ENCODE data around the gene ARMC6.

DNA sequence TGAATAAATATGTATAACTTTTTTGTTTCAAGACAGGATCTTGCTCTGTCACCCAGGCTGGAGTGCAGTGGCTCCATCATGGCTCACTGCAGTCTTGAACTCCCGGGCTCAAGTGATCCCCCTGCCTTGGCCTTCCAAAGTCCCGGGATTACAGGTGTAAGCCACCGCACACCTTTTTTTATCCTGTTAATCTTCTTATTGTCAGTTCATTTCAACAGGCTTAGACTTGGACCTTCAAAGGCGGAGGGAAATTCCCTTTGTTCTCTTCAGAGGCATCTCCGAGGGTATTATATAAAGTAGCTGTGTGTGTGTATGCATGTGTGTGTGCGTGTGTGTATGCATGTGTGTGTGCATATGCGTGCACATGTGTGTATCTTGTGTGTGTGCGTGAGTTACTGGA, 35.1 kb upstream of the ARMC6 start:
- TF ChIP-seq, protein P1, sequence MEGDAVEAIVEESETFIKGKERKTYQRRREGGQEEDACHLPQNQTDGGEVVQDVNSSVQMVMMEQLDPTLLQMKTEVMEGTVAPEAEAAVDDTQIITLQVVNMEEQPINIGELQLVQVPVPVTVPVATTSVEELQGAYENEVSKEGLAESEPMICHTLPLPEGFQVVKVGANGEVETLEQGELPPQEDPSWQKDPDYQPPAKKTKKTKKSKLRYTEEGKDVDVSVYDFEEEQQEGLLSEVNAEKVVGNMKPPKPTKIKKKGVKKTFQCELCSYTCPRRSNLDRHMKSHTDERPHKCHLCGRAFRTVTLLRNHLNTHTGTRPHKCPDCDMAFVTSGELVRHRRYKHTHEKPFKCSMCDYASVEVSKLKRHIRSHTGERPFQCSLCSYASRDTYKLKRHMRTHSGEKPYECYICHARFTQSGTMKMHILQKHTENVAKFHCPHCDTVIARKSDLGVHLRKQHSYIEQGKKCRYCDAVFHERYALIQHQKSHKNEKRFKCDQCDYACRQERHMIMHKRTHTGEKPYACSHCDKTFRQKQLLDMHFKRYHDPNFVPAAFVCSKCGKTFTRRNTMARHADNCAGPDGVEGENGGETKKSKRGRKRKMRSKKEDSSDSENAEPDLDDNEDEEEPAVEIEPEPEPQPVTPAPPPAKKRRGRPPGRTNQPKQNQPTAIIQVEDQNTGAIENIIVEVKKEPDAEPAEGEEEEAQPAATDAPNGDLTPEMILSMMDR (conservative IDR thresholded peaks at IDR 0.05): no peak
- TF ChIP-seq ZFX (IDR thresholded peaks at IDR 0.05): no peak

All from C4-2B (cell line).